Skin of body (tissue), 2 donors: ENCODE results near the gene LDLRAD3. TPM values are rescaled to one million over a fixed set of nuclear protein-coding genes. Genes with fewer than 3 reads are reported as not detected.
A peak's percentile ranks its signal among the peaks of the same experiment; 100 is the strongest.

Experiments used
- DNase-seq: peaks from one replicate; lab custom pipeline; 2025; lab: John Stamatoyannopoulos, UW
- total RNA-seq: library from RNA; depleted of rRNA; stranded (reverse); fragments of >200 nt; gene quantifications from one replicate; pipeline ENCODE4 v1.2.3, GENCODE V29; 2014

The LDLRAD3 gene
- total RNA-seq, 1 donor from 2014 or later, result 9.4 TPM

GRCh38 chr11:35955636-35956035 lies 11.8 kb downstream of the LDLRAD3 start:
- no peak for DNase-seq

- no peak for DNase-seq
Measured at GRCh38 chr11:35962369-35963138, 18.7 kb downstream of the LDLRAD3 start.

- no peak for DNase-seq
Measured at GRCh38 chr11:35963911-35964310, 20.0 kb downstream of the LDLRAD3 start.

- no peak for DNase-seq
Measured at GRCh38 chr11:35964841-35965240, 21.0 kb downstream of the LDLRAD3 start.

- no peak for DNase-seq
Measured at GRCh38 chr11:35967042-35967441, 23.2 kb downstream of the LDLRAD3 start.

- DNase-seq, result peak; percentile 33
Measured at GRCh38 chr11:35968386-35969088, 24.7 kb downstream of the LDLRAD3 start.

- DNase-seq, result no peak
Measured at GRCh38 chr11:35969089-35970042, 25.5 kb downstream of the LDLRAD3 start.

- no peak for DNase-seq
Measured at GRCh38 chr11:35970445-35970844, 26.6 kb downstream of the LDLRAD3 start.

GRCh38 chr11:35971841-35972422 lies 28.1 kb downstream of the LDLRAD3 start:
- no peak for DNase-seq

GRCh38 chr11:35974882-35975589 lies 31.2 kb downstream of the LDLRAD3 start:
- peak; percentile 96 for DNase-seq

- DNase-seq, result no peak
Measured at GRCh38 chr11:35976434-35976833, 32.6 kb downstream of the LDLRAD3 start.

- DNase-seq, result no peak
Measured at GRCh38 chr11:35978183-35978582, 34.3 kb downstream of the LDLRAD3 start.

- DNase-seq, result no peak
Measured at GRCh38 chr11:35978891-35979290, 35.0 kb downstream of the LDLRAD3 start.

- DNase-seq, result no peak
Measured at GRCh38 chr11:35980686-35981390, 37.0 kb downstream of the LDLRAD3 start.

- no peak for DNase-seq
Measured at GRCh38 chr11:35981581-35981980, 37.7 kb downstream of the LDLRAD3 start.

GRCh38 chr11:35982061-35982460 lies 38.2 kb downstream of the LDLRAD3 start:
- DNase-seq, result no peak

- no peak for DNase-seq
Measured at GRCh38 chr11:35983981-35984380, 40.1 kb downstream of the LDLRAD3 start.

GRCh38 chr11:35986947-35987346 lies 43.1 kb downstream of the LDLRAD3 start:
- no peak for DNase-seq

GRCh38 chr11:35990170-35990569 lies 46.3 kb downstream of the LDLRAD3 start:
- DNase-seq, result no peak

- no peak for DNase-seq
Measured at GRCh38 chr11:35990816-35991215, 47.0 kb downstream of the LDLRAD3 start.
